Endothelial cell of umbilical vein (primary cell): ENCODE measurements around the gene DOCK4. TPM values are rescaled to one million over a fixed set of nuclear protein-coding genes. Genes with fewer than 3 reads are reported as not detected.

Experiments used
- BruUV-seq: library from RNA; stranded (reverse); fragments of 400-500 nt; replicated peaks from 2 replicates; lab custom pipeline; 2021; lab: Mats Ljungman, UMichigan
- CTCF ChIA-PET: fragments of 300-600, 350-600 bp; sonication (Branson Sonifier 250); formaldehyde crosslinking; loops from one replicate; lab custom pipeline; 2021; ENCODE audit warnings: antibody characterized with exemption, inconsistent platforms; lab: Charles Lee
- POLR2A ChIA-PET: fragments of 300-600, 350-600 bp; sonication (Branson Sonifier 250); formaldehyde crosslinking; loops from one replicate; lab custom pipeline; 2021; ENCODE audit warnings: antibody characterized with exemption, inconsistent platforms; lab: Charles Lee
- DNase-seq: peaks from one replicate; pipeline ENCODE4 v3.0.0-alpha.2; 2011; ENCODE audit warnings: low read depth, low spot score
- FAIRE-seq: peaks from 2 replicates; lab custom pipeline; 2011; peaks lifted over from hg19 to GRCh38; lab: Jason Lieb, UNC
- H2AFZ ChIP-seq: 2 replicates; pipeline ENCODE4 v1.6.0; 2012; ENCODE audit warnings: low read depth, low read length, control low read depth, inconsistent platforms
- H3K27ac ChIP-seq: 2 replicates; pipeline ENCODE4 v1.5.1; 2011; ENCODE audit warnings: low read depth, mild to moderate bottlenecking, control low read depth, low read length, moderate library complexity; ENCODE audit not compliant: insufficient read depth
- H3K27me3 ChIP-seq, 2 experiments: 2 replicates each; pipeline versions ENCODE4 v1.6.0 to v1.6.1; 2011; ENCODE audit warnings: low read length in 2 of 2, mixed read lengths in 1 of 2; ENCODE audit not compliant: control insufficient read depth in 2 of 2, insufficient read depth in 2 of 2
- H3K36me3 ChIP-seq, 2 experiments: 2 replicates in 1 of 2; 3 replicates in 1 of 2; pipeline ENCODE4 v1.5.1; 2011; ENCODE audit warnings: low read length in 2 of 2, mild to moderate bottlenecking in 1 of 2, moderate library complexity in 1 of 2; ENCODE audit not compliant: control insufficient read depth in 2 of 2, insufficient read depth in 2 of 2; ENCODE audit errors: extremely low read depth in 1 of 2
- H3K4me1 ChIP-seq: 3 replicates; pipeline ENCODE4 v1.5.1; 2011; ENCODE audit warnings: mild to moderate bottlenecking, low read length; ENCODE audit not compliant: control insufficient read depth, insufficient read depth; ENCODE audit errors: extremely low read depth
- H3K4me2 ChIP-seq: 2 replicates; pipeline ENCODE4 v1.6.1; 2011; ENCODE audit warnings: low read length, control low read depth, mixed read lengths; ENCODE audit not compliant: insufficient read depth
- H3K4me3 ChIP-seq, 3 experiments: fragments of 200-600 bp in 1 of 3; sonication (generic), shearing (Covaris generic) in 1 of 3; replicated peaks in 1 of 3; 2 replicates each; pipeline ENCODE4 v1.5.1; 2011 to 2016; ENCODE audit warnings: control low read depth in 3 of 3, low read length in 3 of 3, mild to moderate bottlenecking in 2 of 3, inconsistent platforms in 1 of 3, low read depth in 1 of 3, moderate library complexity in 1 of 3; ENCODE audit not compliant: insufficient read depth in 1 of 3
- H3K79me2 ChIP-seq: 2 replicates; pipeline ENCODE4 v1.6.0; 2012; ENCODE audit warnings: low read length, inconsistent platforms; ENCODE audit not compliant: control insufficient read depth, insufficient read depth
- H3K9ac ChIP-seq: replicated peaks from 2 replicates; pipeline ENCODE3; 2011; ENCODE audit warnings: low read length, control low read depth; ENCODE audit not compliant: insufficient read depth; ENCODE audit errors: extremely low read depth
- H3K9me1 ChIP-seq: replicated peaks from 3 replicates; pipeline ENCODE4 v1.6.0; 2011; ENCODE audit warnings: mild to moderate bottlenecking, low read length; ENCODE audit not compliant: control insufficient read depth, insufficient read depth; ENCODE audit errors: extremely low read depth
- H3K9me3 ChIP-seq: replicated peaks from 2 replicates; pipeline ENCODE4 v1.5.1; 2012; ENCODE audit warnings: low read length, inconsistent platforms; ENCODE audit not compliant: control insufficient read depth, insufficient read depth
- H4K20me1 ChIP-seq: replicated peaks from 2 replicates; pipeline ENCODE3; 2011; ENCODE audit warnings: mild to moderate bottlenecking, low read length; ENCODE audit not compliant: control insufficient read depth, insufficient read depth; ENCODE audit errors: extremely low read depth
- CTCF ChIP-seq, 2 donors: IDR thresholded peaks; 1 replicate in 1 of 2; 2 replicates in 1 of 2; pipeline ENCODE4 v1.5.1; 2011; ENCODE audit warnings: low read length in 2 of 2, mild to moderate bottlenecking in 2 of 2, moderate library complexity in 2 of 2, control low read depth in 1 of 2, inconsistent platforms in 1 of 2, low read depth in 1 of 2; ENCODE audit not compliant: insufficient read depth in 1 of 2; ENCODE audit errors: extremely low read depth in 1 of 2
- EZH2 ChIP-seq: IDR thresholded peaks from 2 replicates; pipeline ENCODE4 v1.6.1; 2012; ENCODE audit warnings: borderline replicate concordance, low read depth, mild to moderate bottlenecking, moderate library complexity, low read length, inconsistent platforms; ENCODE audit not compliant: severe bottlenecking
- FOS ChIP-seq: IDR thresholded peaks from 2 replicates; pipeline ENCODE4 v1.6.1; 2011; ENCODE audit warnings: mild to moderate bottlenecking, low read length, moderate library complexity, borderline replicate concordance; ENCODE audit not compliant: insufficient read depth
- GATA2 ChIP-seq: IDR thresholded peaks from 2 replicates; pipeline ENCODE4 v1.7.0; 2011; ENCODE audit warnings: low read depth, mild to moderate bottlenecking, moderate library complexity, mixed read lengths, low read length; ENCODE audit not compliant: insufficient read length, insufficient read depth
- JUN ChIP-seq: IDR thresholded peaks from 2 replicates; pipeline ENCODE4 v1.6.1; 2011; ENCODE audit warnings: borderline replicate concordance, low read depth; ENCODE audit not compliant: insufficient read length, insufficient read depth
- MAX ChIP-seq: IDR thresholded peaks from 2 replicates; pipeline ENCODE4 v1.6.1; 2011; ENCODE audit not compliant: insufficient read depth, insufficient read length
- MYC ChIP-seq: IDR thresholded peaks from one replicate; pipeline ENCODE4 v1.6.1; 2011; ENCODE audit warnings: mild to moderate bottlenecking, low read depth, low read length
- POLR2A ChIP-seq: IDR thresholded peaks from 2 replicates; pipeline ENCODE4 v1.6.1; 2012; ENCODE audit warnings: low read depth, mild to moderate bottlenecking, control low read depth, low read length
- POLR2AphosphoS5 ChIP-seq: IDR thresholded peaks from 2 replicates; pipeline ENCODE4 v1.6.1; 2012; ENCODE audit warnings: low read depth, mild to moderate bottlenecking, control low read depth, low read length, moderate library complexity; ENCODE audit not compliant: insufficient read depth
- dilution Hi-C: fragments of 300-500 bp; cut with MboI; formaldehyde crosslinking; loops from one replicate; pipeline ENCODE4 v1.15.0; 2019; ENCODE audit warnings: low sequenced_read_pairs; ENCODE audit not compliant: extremely low pct_ligation_motif_present
- intact Hi-C: fragments of 100-400 bp; cut with micrococcal nuclease; formaldehyde crosslinking; loops from one replicate; pipeline ENCODE4 v1.10.0; 2022
- polyA plus RNA-seq, 4 experiments: library from polyadenylated mRNA; depleted of rRNA in 3 of 4; stranded (reverse) in 3 of 4; unstranded in 1 of 4; fragments of >200 nt; gene quantifications; 2 replicates each; pipeline versions ENCODE4 v1.2.1 to v1.2.3, GENCODE V29; 2011 to 2012; ENCODE audit warnings: missing spikeins in 1 of 4
- total RNA-seq: library from RNA; stranded (reverse); gene quantifications from 2 replicates; pipeline ENCODE4 v1.2.3, GENCODE V29; 2021

The DOCK4 gene
- total and polyA plus RNA-seq, 2 donors (not counting 3 experiments of a cell fraction or from before 2014, with no cell fraction given): 47.4 to 164 TPM

GRCh38 chr7:112138325-112138852 is 67.8 kb downstream of the DOCK4 start:
- DNase-seq (no peak), FAIRE-seq (no peak)
- TF ChIP-seq MAX (no peak), MYC (no peak), EZH2 (no peak), FOS (no peak), CTCF (IDR thresholded peaks at IDR 0.05; ENCODE audit: extremely low read depth in 1 of 2, insufficient read depth in 1 of 2, low read depth in 1 of 2, low read length in 2 of 2) (no peak), JUN (no peak), POLR2AphosphoS5 (no peak), GATA2 (no peak), POLR2A (no peak)
- ChIA-PET CTCF (interaction anchor here (1.1 kb wide), 2 partner anchors 9 to 41 kb away, joined by 3 read pairs; no protein-coding TSS in a partner anchor), POLR2A (no interaction called here)
- H4K20me1 ChIP-seq: peaks cover 10% of the 10 kb centered on the region
- H3K79me2 ChIP-seq: peaks cover 99% of the 10 kb centered on the region
- no peak overlapping the region for H3K4me2 ChIP-seq
- H3K36me3 ChIP-seq: no peaks in the 10 kb centered on the region
- intact Hi-C loops: no loop called here
- H2AFZ ChIP-seq: no peak overlapping the region
- dilution Hi-C loops: no loop called here
- no TSS peak for BruUV-seq
- H3K4me3 ChIP-seq: no peak overlapping the region
- H3K4me1 ChIP-seq: peaks cover 12% of the 10 kb centered on the region
- no peaks in the 10 kb centered on the region for H3K9me3 ChIP-seq
- no peak overlapping the region for H3K9ac ChIP-seq
- H3K27ac ChIP-seq: no peak overlapping the region
- no peaks in the 10 kb centered on the region for H3K9me1 ChIP-seq
- no peaks in the 10 kb centered on the region for H3K27me3 ChIP-seq
